ENCODE data around the gene GOLGB1.

Gene GOLGB1

GRCh38 chr3:121661376-121661775 is 88.2 kb downstream of the GOLGB1 start:
- no peak for DNase-seq (ENCODE audit: low spot score in 2 of 2)
- H3K27me3 Mint-ChIP-seq, result no peaks in the 10 kb centered on the region
- H3K27ac Mint-ChIP-seq (ENCODE audit: low read depth), result peak overlapping the region; percentile 99
- H3K36me3 Mint-ChIP-seq (ENCODE audit: insufficient read depth), result peaks cover 46% of the 10 kb centered on the region
- H3K9me3 Mint-ChIP-seq, result peaks cover 5% of the 10 kb centered on the region
- no peak for ATAC-seq (replicated peaks; ENCODE audit: extremely low read depth, poor library complexity, severe bottlenecking)
- H3K4me3 Mint-ChIP-seq, result no peak overlapping the region
- H3K4me1 Mint-ChIP-seq, result peaks cover 51% of the 10 kb centered on the region

GRCh38 chr3:121660356-121661171 is 89.0 kb downstream of the GOLGB1 start, which contains the start of gene HCLS1:
TSS of gene HCLS1 (minus strand) at chr3:121660903. CDS start at chr3:121658347, 2,556 bp downstream.
- DNase-seq (ENCODE audit: low spot score in 2 of 2), result peak; percentile 58 to 66
- H3K4me1 Mint-ChIP-seq, result peaks cover 57% of the 10 kb centered on the region
- peak within 1 kb of the TSS; percentile 85 for H3K4me3 Mint-ChIP-seq
- peak within 1 kb of the TSS; percentile 99 for H3K27ac Mint-ChIP-seq (ENCODE audit: low read depth)
- H3K9me3 Mint-ChIP-seq, result peaks cover 5% of the 10 kb centered on the region
- peak; percentile 86 for ATAC-seq (replicated peaks; ENCODE audit: extremely low read depth, poor library complexity, severe bottlenecking)
- peaks cover 48% of the 10 kb centered on the region for H3K36me3 Mint-ChIP-seq (ENCODE audit: insufficient read depth)
- no peaks in the 10 kb centered on the region for H3K27me3 Mint-ChIP-seq

GRCh38 chr3:121659586-121659985 is 90.0 kb downstream of the GOLGB1 start:
- ATAC-seq (replicated peaks; ENCODE audit: extremely low read depth, poor library complexity, severe bottlenecking) (no peak), DNase-seq (ENCODE audit: low spot score in 2 of 2) (no peak)
- Mint-ChIP-seq H3K4me1 (peaks cover 62% of the 10 kb centered on the region), H3K4me3 (peak overlapping the region; percentile 85), H3K9me3 (peaks cover 5% of the 10 kb centered on the region), H3K27me3 (no peaks in the 10 kb centered on the region), H3K36me3 (ENCODE audit: insufficient read depth) (peaks cover 49% of the 10 kb centered on the region), H3K27ac (ENCODE audit: low read depth) (peak overlapping the region; percentile 99)

GRCh38 chr3:121658716-121659435 is 90.7 kb downstream of the GOLGB1 start:
- peak overlapping the region; percentile 85 for H3K4me3 Mint-ChIP-seq
- H3K36me3 Mint-ChIP-seq (ENCODE audit: insufficient read depth), result peaks cover 52% of the 10 kb centered on the region
- DNase-seq (ENCODE audit: low spot score in 2 of 2), result no peak
- no peaks in the 10 kb centered on the region for H3K27me3 Mint-ChIP-seq
- peaks cover 5% of the 10 kb centered on the region for H3K9me3 Mint-ChIP-seq
- H3K27ac Mint-ChIP-seq (ENCODE audit: low read depth), result peak overlapping the region; percentile 99
- no peak for ATAC-seq (replicated peaks; ENCODE audit: extremely low read depth, poor library complexity, severe bottlenecking)
- peaks cover 69% of the 10 kb centered on the region for H3K4me1 Mint-ChIP-seq

- Mint-ChIP-seq H3K27me3 (no peaks in the 10 kb centered on the region), H3K4me1 (peaks cover 74% of the 10 kb centered on the region), H3K4me3 (peak overlapping the region; percentile 52), H3K36me3 (ENCODE audit: insufficient read depth) (peaks cover 67% of the 10 kb centered on the region), H3K27ac (ENCODE audit: low read depth) (peak overlapping the region; percentile 75), H3K9me3 (no peaks in the 10 kb centered on the region)
- no peak for DNase-seq (ENCODE audit: low spot score in 2 of 2)
- ATAC-seq (replicated peaks; ENCODE audit: extremely low read depth, poor library complexity, severe bottlenecking), result peak; percentile 83
Observed at GRCh38 chr3:121654493-121655385, 94.8 kb downstream of the GOLGB1 start.

GRCh38 chr3:121651684-121652083 is 97.9 kb downstream of the GOLGB1 start:
- Mint-ChIP-seq H3K27me3 (no peaks in the 10 kb centered on the region), H3K27ac (ENCODE audit: low read depth) (no peak overlapping the region), H3K4me3 (no peak overlapping the region), H3K36me3 (ENCODE audit: insufficient read depth) (peaks cover 60% of the 10 kb centered on the region), H3K9me3 (no peaks in the 10 kb centered on the region), H3K4me1 (peaks cover 48% of the 10 kb centered on the region)
- ATAC-seq (replicated peaks; ENCODE audit: extremely low read depth, poor library complexity, severe bottlenecking) (no peak), DNase-seq (ENCODE audit: low spot score in 2 of 2) (no peak)

- H3K27me3 Mint-ChIP-seq, result no peaks in the 10 kb centered on the region
- H3K36me3 Mint-ChIP-seq (ENCODE audit: insufficient read depth), result peaks cover 55% of the 10 kb centered on the region
- peaks cover 36% of the 10 kb centered on the region for H3K4me1 Mint-ChIP-seq
- ATAC-seq (replicated peaks; ENCODE audit: extremely low read depth, poor library complexity, severe bottlenecking) (no peak), DNase-seq (ENCODE audit: low spot score in 2 of 2) (no peak)
- no peak overlapping the region for H3K4me3 Mint-ChIP-seq
- no peak overlapping the region for H3K27ac Mint-ChIP-seq (ENCODE audit: low read depth)
- no peaks in the 10 kb centered on the region for H3K9me3 Mint-ChIP-seq
Observed at GRCh38 chr3:121649645-121650044, 99.9 kb downstream of the GOLGB1 start.

GRCh38 chr3:121648219-121648958 is 101.2 kb downstream of the GOLGB1 start:
- no peaks in the 10 kb centered on the region for H3K9me3 Mint-ChIP-seq
- H3K27me3 Mint-ChIP-seq, result no peaks in the 10 kb centered on the region
- ATAC-seq (replicated peaks; ENCODE audit: extremely low read depth, poor library complexity, severe bottlenecking), result no peak
- peaks cover 62% of the 10 kb centered on the region for H3K36me3 Mint-ChIP-seq (ENCODE audit: insufficient read depth)
- peaks cover 26% of the 10 kb centered on the region for H3K4me1 Mint-ChIP-seq
- no peak overlapping the region for H3K4me3 Mint-ChIP-seq
- H3K27ac Mint-ChIP-seq (ENCODE audit: low read depth), result no peak overlapping the region
- no peak for DNase-seq (ENCODE audit: low spot score in 2 of 2)

GRCh38 chr3:121645054-121645453 is 104.5 kb downstream of the GOLGB1 start:
- Mint-ChIP-seq H3K27me3 (no peaks in the 10 kb centered on the region), H3K9me3 (no peaks in the 10 kb centered on the region), H3K4me1 (peaks cover 16% of the 10 kb centered on the region), H3K27ac (ENCODE audit: low read depth) (peak overlapping the region; percentile 5), H3K36me3 (ENCODE audit: insufficient read depth) (peaks cover 71% of the 10 kb centered on the region), H3K4me3 (no peak overlapping the region)
- no peak for DNase-seq (ENCODE audit: low spot score in 2 of 2)
- no peak for ATAC-seq (replicated peaks; ENCODE audit: extremely low read depth, poor library complexity, severe bottlenecking)

- Mint-ChIP-seq H3K4me3 (no peak overlapping the region), H3K27me3 (no peaks in the 10 kb centered on the region), H3K9me3 (no peaks in the 10 kb centered on the region), H3K27ac (ENCODE audit: low read depth) (no peak overlapping the region), H3K36me3 (ENCODE audit: insufficient read depth) (peaks cover 84% of the 10 kb centered on the region), H3K4me1 (peaks cover 27% of the 10 kb centered on the region)
- no peak for DNase-seq (ENCODE audit: low spot score in 2 of 2)
- no peak for ATAC-seq (replicated peaks; ENCODE audit: extremely low read depth, poor library complexity, severe bottlenecking)
Observed at GRCh38 chr3:121642601-121643314, 106.8 kb downstream of the GOLGB1 start.

- Mint-ChIP-seq H3K27me3 (no peaks in the 10 kb centered on the region), H3K36me3 (ENCODE audit: insufficient read depth) (peaks cover 92% of the 10 kb centered on the region), H3K4me1 (peaks cover 27% of the 10 kb centered on the region), H3K9me3 (no peaks in the 10 kb centered on the region), H3K4me3 (no peak overlapping the region), H3K27ac (ENCODE audit: low read depth) (peak overlapping the region; percentile 82)
- DNase-seq (ENCODE audit: low spot score in 2 of 2), result no peak
- no peak for ATAC-seq (replicated peaks; ENCODE audit: extremely low read depth, poor library complexity, severe bottlenecking)
Observed at GRCh38 chr3:121641127-121641526, 108.4 kb downstream of the GOLGB1 start.

All from central memory CD8-positive, alpha-beta T cell (primary cell).